ENCODE data around the gene DIAPH1.
A peak's percentile ranks its signal among the peaks of the same experiment; 100 is the strongest.

Gene DIAPH1

DNA sequence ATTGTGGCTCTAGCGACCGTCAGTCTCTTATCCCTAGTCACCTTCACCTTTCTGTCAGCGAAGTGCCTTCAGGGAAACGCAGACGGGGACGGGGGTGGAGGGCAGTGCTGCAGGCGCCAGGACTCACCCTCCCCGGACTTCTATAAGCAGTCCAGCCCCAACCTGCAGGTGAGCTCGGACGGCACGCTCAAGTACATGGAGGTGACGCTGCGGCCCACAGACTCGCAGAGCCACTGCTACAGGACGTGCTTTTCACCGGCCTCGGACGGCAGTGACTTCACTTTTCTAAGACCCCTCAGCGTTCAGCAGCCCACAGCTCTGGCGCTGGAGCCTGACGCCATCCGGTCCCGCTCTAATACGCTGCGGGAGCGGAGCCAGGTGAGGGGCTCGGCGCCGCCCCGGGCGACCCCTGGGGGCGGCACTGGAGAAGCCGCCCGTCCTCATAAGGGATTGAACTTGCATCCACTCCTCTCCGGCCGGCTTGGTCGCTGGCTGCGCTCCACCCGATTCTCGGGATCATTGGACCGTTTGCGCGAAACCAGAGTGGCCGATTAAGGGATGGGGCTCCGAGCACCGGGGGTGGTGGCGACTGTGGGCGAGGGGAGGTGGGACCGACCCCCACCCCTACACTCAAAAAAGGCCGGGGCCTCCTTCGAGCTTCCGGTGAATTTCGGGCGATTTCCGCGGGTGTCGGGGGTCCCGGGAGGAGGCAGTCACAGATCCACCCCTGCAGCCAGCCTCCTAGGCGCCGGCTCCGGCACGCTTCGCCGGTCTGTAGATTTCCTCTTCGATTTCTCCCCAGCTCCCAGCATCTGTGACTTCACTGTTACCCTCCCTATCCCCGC lies 127.3 kb downstream of the DIAPH1 start:
- Mint-ChIP-seq H3K4me1 (peaks cover 61% of the 10 kb centered on the region), H3K27ac (no peak overlapping the region), H3K36me3 (ENCODE audit: low read depth) (peaks cover 65% of the 10 kb centered on the region)

DNA sequence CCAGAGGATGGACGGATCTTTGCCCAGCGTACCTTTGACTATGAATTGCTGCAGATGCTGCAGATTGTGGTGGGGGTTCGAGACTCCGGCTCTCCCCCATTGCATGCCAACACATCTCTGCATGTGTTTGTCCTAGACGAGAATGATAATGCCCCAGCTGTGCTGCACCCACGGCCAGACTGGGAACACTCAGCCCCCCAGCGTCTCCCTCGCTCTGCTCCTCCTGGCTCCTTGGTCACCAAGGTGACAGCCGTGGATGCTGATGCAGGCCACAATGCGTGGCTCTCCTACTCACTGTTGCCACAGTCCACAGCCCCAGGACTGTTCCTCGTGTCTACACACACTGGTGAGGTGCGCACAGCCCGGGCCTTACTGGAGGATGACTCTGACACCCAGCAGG lies 128.0 kb downstream of the DIAPH1 start:
- Mint-ChIP-seq H3K27me3 (ENCODE audit: low read depth, poor library complexity) (peaks cover 7% of the 10 kb centered on the region), H3K4me3 (no peak overlapping the region), H3K36me3 (ENCODE audit: low read depth) (peaks cover 68% of the 10 kb centered on the region), H3K27ac (no peak overlapping the region), H3K9me3 (peaks cover 51% of the 10 kb centered on the region), H3K4me1 (peaks cover 58% of the 10 kb centered on the region)
- TF ChIP-seq, protein P1, sequence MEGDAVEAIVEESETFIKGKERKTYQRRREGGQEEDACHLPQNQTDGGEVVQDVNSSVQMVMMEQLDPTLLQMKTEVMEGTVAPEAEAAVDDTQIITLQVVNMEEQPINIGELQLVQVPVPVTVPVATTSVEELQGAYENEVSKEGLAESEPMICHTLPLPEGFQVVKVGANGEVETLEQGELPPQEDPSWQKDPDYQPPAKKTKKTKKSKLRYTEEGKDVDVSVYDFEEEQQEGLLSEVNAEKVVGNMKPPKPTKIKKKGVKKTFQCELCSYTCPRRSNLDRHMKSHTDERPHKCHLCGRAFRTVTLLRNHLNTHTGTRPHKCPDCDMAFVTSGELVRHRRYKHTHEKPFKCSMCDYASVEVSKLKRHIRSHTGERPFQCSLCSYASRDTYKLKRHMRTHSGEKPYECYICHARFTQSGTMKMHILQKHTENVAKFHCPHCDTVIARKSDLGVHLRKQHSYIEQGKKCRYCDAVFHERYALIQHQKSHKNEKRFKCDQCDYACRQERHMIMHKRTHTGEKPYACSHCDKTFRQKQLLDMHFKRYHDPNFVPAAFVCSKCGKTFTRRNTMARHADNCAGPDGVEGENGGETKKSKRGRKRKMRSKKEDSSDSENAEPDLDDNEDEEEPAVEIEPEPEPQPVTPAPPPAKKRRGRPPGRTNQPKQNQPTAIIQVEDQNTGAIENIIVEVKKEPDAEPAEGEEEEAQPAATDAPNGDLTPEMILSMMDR (IDR thresholded peaks at IDR 0.05): no peak
- DNase-seq: no peak

More for the DNA sequence above, 127.3 kb downstream of the DIAPH1 start:
- peaks cover 7% of the 10 kb centered on the region for H3K27me3 Mint-ChIP-seq (ENCODE audit: low read depth, poor library complexity)
- H3K4me3 Mint-ChIP-seq: no peak overlapping the region
- TF ChIP-seq, protein P1 (IDR thresholded peaks at IDR 0.05): no peak
- H3K9me3 Mint-ChIP-seq: peaks cover 47% of the 10 kb centered on the region
- DNase-seq: no peak

DNA sequence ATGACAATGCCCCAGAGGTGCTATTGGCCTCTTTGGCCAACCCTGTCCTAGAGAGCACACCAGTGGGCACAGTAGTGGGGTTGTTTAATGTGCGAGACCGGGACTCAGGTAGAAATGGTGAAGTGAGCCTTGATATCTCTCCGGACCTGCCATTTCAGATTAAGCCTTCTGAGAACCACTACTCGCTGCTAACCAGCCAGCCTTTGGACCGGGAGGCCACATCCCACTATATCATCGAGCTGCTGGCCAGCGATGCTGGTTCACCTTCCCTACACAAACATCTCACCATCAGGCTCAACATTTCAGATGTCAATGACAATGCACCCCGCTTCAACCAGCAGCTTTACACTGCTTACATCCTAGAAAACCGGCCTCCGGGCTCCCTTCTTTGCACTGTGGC lies 128.5 kb downstream of the DIAPH1 start:
- Mint-ChIP-seq H3K4me1 (peaks cover 57% of the 10 kb centered on the region), H3K36me3 (ENCODE audit: low read depth) (peaks cover 73% of the 10 kb centered on the region), H3K27me3 (ENCODE audit: low read depth, poor library complexity) (peaks cover 10% of the 10 kb centered on the region), H3K27ac (no peak overlapping the region), H3K9me3 (peaks cover 55% of the 10 kb centered on the region), H3K4me3 (no peak overlapping the region)
- no peak for DNase-seq
- TF ChIP-seq, protein P1 (IDR thresholded peaks at IDR 0.05): no peak

DNA sequence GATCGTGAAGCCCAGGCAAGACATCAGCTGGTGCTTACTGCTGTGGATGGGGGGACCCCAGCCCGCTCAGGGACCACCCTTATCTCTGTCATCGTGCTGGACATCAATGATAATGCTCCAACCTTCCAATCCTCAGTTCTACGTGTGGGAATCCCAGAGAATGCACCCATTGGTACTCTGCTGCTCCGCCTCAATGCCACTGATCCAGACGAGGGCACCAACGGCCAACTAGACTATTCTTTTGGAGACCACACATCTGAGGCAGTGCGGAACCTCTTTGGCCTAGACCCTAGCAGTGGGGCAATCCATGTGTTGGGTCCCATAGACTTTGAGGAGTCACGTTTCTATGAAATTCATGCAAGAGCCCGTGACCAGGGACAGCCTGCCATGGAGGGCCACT lies 129.0 kb downstream of the DIAPH1 start:
- TF ChIP-seq, protein P1 (IDR thresholded peaks at IDR 0.05): no peak
- H3K4me3 Mint-ChIP-seq: no peak overlapping the region
- DNase-seq: no peak
- peaks cover 59% of the 10 kb centered on the region for H3K9me3 Mint-ChIP-seq
- peaks cover 57% of the 10 kb centered on the region for H3K4me1 Mint-ChIP-seq
- H3K27ac Mint-ChIP-seq: no peak overlapping the region
- H3K27me3 Mint-ChIP-seq (ENCODE audit: low read depth, poor library complexity): peaks cover 10% of the 10 kb centered on the region
- H3K36me3 Mint-ChIP-seq (ENCODE audit: low read depth): peaks cover 77% of the 10 kb centered on the region

DNA sequence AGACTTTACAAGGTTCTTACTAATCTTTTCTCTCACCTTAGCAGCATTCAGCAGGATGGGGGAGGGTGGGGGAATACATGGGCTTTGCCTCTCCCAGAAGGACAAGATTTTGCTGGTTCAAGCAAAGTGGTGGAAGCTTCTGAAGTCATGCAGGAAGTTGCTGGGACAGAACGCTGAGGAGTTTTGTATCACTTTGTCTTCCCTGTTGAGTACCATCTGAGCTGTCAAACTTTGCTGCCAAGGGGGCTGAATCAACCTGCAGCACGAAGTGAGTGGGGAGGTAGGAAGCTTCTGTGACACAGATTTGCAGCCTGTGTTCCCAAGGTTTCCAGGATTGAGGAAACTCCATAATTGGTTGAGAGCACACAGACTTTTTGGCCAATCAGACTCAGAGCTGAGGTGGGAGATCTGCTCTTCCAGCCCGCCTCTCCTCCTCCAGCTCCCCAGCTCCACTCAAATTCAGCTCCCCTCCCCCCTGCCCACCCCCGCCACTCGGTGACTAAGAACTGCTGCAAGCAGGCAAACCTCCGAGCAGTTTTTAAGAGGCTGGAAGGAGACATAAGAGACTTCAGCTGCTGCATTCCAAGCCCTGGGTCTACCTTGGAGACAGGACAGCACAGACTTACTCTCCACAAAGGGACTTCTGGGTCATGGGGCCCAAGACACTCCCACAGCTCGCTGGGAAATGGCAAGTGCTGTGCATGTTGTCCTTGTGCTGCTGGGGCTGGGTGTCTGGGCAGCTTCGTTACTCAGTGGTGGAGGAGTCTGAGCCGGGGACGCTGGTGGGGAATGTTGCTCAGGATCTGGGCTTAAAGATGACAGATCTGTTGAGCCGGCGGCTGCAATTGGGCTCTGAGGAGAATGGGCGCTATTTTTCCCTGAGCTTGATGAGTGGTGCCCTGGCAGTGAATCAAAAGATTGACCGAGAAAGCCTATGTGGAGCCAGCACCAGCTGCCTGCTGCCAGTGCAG lies 129.9 kb downstream of the DIAPH1 start, which contains the start of gene PCDHGC5:
Gene PCDHGC5 (plus strand): TSS at position 491 of the 971 bp plus-strand sequence. CDS start 160 bp downstream, at position 651.
- Mint-ChIP-seq H3K27ac (peak within 1 kb of the TSS; percentile 36), H3K9me3 (peaks cover 60% of the 10 kb centered on the region), H3K27me3 (ENCODE audit: low read depth, poor library complexity) (peaks cover 6% of the 10 kb centered on the region)

More for the DNA sequence above, 129.9 kb downstream of the DIAPH1 start, which contains the start of gene PCDHGC5:
- Mint-ChIP-seq H3K36me3 (ENCODE audit: low read depth) (peaks cover 79% of the 10 kb centered on the region), H3K4me3 (no peak within 1 kb of the TSS), H3K4me1 (peaks cover 57% of the 10 kb centered on the region)
- no peak for DNase-seq
- TF ChIP-seq, protein P1 (IDR thresholded peaks at IDR 0.05): no peak

Measured in nephron progenitor cell (in vitro differentiated cells).